Measurements from ENCODE around the gene CASQ2. TPM values are rescaled to one million over a fixed set of nuclear protein-coding genes. Genes with fewer than 3 reads are reported as not detected.

Gene CASQ2
- total and polyA plus RNA-seq, 9 of the 15 experiments (the other 6 are each of a cell fraction or from before 2014, with no cell fraction given): not detected

DNA sequence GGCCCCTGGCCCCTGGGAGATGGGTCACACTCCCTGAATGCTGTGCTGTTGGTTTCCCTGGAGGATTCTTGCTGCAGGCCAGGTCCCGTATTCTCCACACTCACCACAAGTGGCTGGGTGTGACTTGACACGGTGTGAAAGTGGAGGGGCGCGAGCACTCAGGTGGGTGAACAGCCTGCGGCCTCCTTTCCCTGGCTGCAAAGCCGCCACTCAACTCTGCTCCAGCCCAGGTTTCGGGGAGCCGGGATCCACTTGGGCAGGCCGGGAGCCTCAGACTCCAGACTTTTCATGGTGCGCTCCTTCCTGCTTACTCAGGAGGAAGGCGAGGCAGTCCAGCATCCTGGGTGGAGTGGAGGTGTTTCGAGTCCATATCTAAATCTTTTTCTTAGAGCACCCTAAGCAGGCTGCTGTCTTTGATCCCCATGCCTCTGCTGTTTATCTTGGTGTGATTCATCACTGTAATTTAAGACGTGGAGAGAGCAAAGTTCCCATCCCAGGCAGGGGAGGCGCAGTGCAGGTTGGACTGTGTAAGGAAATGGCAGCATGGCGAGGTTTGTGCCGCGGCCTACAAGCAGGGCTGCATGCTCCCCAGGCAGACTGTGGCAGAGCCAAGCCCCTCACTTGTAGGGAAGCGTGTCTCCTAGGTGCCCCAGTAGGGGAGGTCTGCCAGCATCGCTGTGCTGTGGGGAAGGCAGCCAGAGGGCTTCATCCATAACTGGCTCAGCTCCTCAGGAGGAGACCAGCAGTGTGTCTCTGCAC, 97.2 kb downstream of the CASQ2 start (continued):
- TF ChIP-seq, protein P1, sequence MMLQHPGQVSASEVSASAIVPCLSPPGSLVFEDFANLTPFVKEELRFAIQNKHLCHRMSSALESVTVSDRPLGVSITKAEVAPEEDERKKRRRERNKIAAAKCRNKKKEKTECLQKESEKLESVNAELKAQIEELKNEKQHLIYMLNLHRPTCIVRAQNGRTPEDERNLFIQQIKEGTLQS (IDR thresholded peaks at IDR 0.05): no peak
- TF ChIP-seq, protein P1 (CRISPR knock-in tag; conservative IDR thresholded peaks at IDR 0.05): no peak
- TF ChIP-seq SMC3 (conservative IDR thresholded peaks at IDR 0.05; ENCODE audit: insufficient read depth, low read depth, low read length) (no peak), FOXA1 (IDR thresholded peaks at IDR 0.05; ENCODE audit: borderline replicate concordance) (no peak), SRSF1 (IDR thresholded peaks at IDR 0.05; ENCODE audit: low read depth, low read length) (no peak), ARID1B (IDR thresholded peaks at IDR 0.05) (peak; percentile 24), CBFA2T3 (IDR thresholded peaks at IDR 0.05) (peak; percentile 33; the same call in 1 of the 2 replicates), CBFA2T2 (conservative IDR thresholded peaks at IDR 0.05) (0 out of 2 replicates have a peak, but pooled peaks have one; percentile 13), BRCA1 (IDR thresholded peaks at IDR 0.05) (no peak), BRCA1 (CRISPR knock-in tag; IDR thresholded peaks at IDR 0.05) (0 out of 2 replicates have a peak, but pooled peaks have one; percentile 19), ESRRB (CRISPR knock-in tag; IDR thresholded peaks at IDR 0.05; ENCODE audit: borderline replicate concordance) (no peak), GABPB1 (CRISPR knock-in tag; IDR thresholded peaks at IDR 0.05) (peak; percentile 28; the same call in 1 of the 2 replicates), ZNF232 (CRISPR knock-in tag; IDR thresholded peaks at IDR 0.05) (no peak), ZC3H4 (CRISPR knock-in tag; IDR thresholded peaks at IDR 0.05; ENCODE audit: borderline replicate concordance) (0 out of 2 replicates have a peak, but pooled peaks have one; percentile 59), RCOR1 (IDR thresholded peaks at IDR 0.05; ENCODE audit: borderline replicate concordance in 1 of 2, low read depth in 2 of 2, low read length in 2 of 2) (peak in 1 of 2 experiments; percentile 43; a peak in 1 of 4 replicates), PHF8 (IDR thresholded peaks at IDR 0.05; ENCODE audit: borderline replicate concordance, low read length) (peak; percentile 27; the same call in 1 of the 2 replicates), TARDBP (IDR thresholded peaks at IDR 0.05) (no peak), FOXA3 (CRISPR knock-in tag; conservative IDR thresholded peaks at IDR 0.05 in 1 of 2, IDR thresholded peaks at IDR 0.05 in 1 of 2) (peak in 1 of 2 experiments; percentile 36; a peak in 1 of 4 replicates)
- TF ChIP-seq, protein P2, sequence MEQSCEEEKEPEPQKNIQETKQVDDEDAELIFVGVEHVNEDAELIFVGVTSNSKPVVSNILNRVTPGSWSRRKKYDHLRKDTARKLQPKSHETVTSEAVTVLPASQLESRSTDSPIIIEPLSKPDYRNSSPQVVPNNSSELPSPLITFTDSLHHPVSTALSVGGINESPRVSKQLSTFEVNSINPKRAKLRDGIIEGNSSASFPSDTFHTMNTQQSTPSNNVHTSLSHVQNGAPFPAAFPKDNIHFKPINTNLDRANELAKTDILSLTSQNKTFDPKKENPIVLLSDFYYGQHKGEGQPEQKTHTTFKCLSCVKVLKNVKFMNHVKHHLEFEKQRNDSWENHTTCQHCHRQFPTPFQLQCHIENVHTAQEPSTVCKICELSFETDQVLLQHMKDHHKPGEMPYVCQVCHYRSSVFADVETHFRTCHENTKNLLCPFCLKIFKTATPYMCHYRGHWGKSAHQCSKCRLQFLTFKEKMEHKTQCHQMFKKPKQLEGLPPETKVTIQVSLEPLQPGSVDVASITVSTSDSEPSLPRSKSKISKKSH (CRISPR knock-in tag; IDR thresholded peaks at IDR 0.05): no peak
- TF ChIP-seq, protein P3, sequence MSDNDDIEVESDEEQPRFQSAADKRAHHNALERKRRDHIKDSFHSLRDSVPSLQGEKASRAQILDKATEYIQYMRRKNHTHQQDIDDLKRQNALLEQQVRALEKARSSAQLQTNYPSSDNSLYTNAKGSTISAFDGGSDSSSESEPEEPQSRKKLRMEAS (CRISPR knock-in tag; IDR thresholded peaks at IDR 0.05): no peak

Measured in K562 (cell line).